Cardiac fibroblast (primary cell): ENCODE measurements around the gene PPTC7.
"Not testable (repeated sequence)": the region's sequence is repeated elsewhere in the genome, so short reads cannot be mapped to it uniquely, and the experiment has no call there.

Source experiments
- DNase-seq, 2 donors: peaks; one replicate each; pipeline versions ENCODE4 v3.0.0 to v3.0.0-alpha.2; 2010; ENCODE audit warnings: low read depth in 2 of 2
- H3K4me3 ChIP-seq, 2 donors: replicated peaks in 1 of 2; 1 replicate in 1 of 2; 2 replicates in 1 of 2; pipeline ENCODE4 v1.5.1; 2011; ENCODE audit warnings: low read depth in 2 of 2, low read length in 2 of 2, mild to moderate bottlenecking in 2 of 2, moderate library complexity in 1 of 2
- CTCF ChIP-seq: IDR thresholded peaks from one replicate; pipeline ENCODE4 v1.5.1; 2011; ENCODE audit warnings: low read depth, mild to moderate bottlenecking, low read length, inconsistent platforms

Gene PPTC7

GRCh38 chr12:110564471-110564991, 18.6 kb downstream of the PPTC7 start:
- TF ChIP-seq CTCF = no peak
- no peak for DNase-seq
- no peak overlapping the region for H3K4me3 ChIP-seq

GRCh38 chr12:110563702-110564470, 19.2 kb downstream of the PPTC7 start:
- DNase-seq = peak; percentile 62 to 72
- H3K4me3 ChIP-seq = no peak overlapping the region
- TF ChIP-seq CTCF = no peak

- not testable (repeated sequence) for DNase-seq, H3K4me3 ChIP-seq
Observed at GRCh38 chr12:110562386-110562785, 20.7 kb downstream of the PPTC7 start.

GRCh38 chr12:110561471-110562201, 21.5 kb downstream of the PPTC7 start:
- H3K4me3 ChIP-seq = no peak overlapping the region
- no peak for DNase-seq
- no peak for TF ChIP-seq CTCF

GRCh38 chr12:110560946-110561345, 22.2 kb downstream of the PPTC7 start:
- no peak overlapping the region for H3K4me3 ChIP-seq
- no peak for DNase-seq
- TF ChIP-seq CTCF = no peak

- TF ChIP-seq CTCF = no peak
- no peak overlapping the region for H3K4me3 ChIP-seq
Observed at GRCh38 chr12:110560048-110560447, 23.1 kb downstream of the PPTC7 start.

GRCh38 chr12:110558945-110559344, 24.2 kb downstream of the PPTC7 start:
- not testable (repeated sequence) for H3K4me3 ChIP-seq, DNase-seq

More at GRCh38 chr12:110560048-110560447, 23.1 kb downstream of the PPTC7 start:
- no peak for DNase-seq
